Measurements from ENCODE around the gene TRIL.

TRIL gene

GRCh38 chr7:28958235-28958979 lies at the start of gene TRIL:
Gene TRIL (minus strand): TSS chr7:28958330. CDS start chr7:28958046, 284 bp downstream.
- FAIRE-seq: no peak

- FAIRE-seq: peak; percentile 53
These were observed 49.0 kb upstream of the TRIL start for GRCh38 chr7:29007127-29007526.

- no peak for FAIRE-seq
These were observed 47.7 kb upstream of the TRIL start for GRCh38 chr7:29005829-29006228.

GRCh38 chr7:29005406-29005805 lies 47.3 kb upstream of the TRIL start:
- FAIRE-seq: no peak

- FAIRE-seq: no peak
These were observed 45.6 kb upstream of the TRIL start for GRCh38 chr7:29003703-29004102.

GRCh38 chr7:29000717-29001076 lies 42.6 kb upstream of the TRIL start:
- no peak for FAIRE-seq

GRCh38 chr7:28999895-29000716 lies 42.0 kb upstream of the TRIL start:
- FAIRE-seq: peak; percentile 78

- FAIRE-seq: no peak
These were observed 41.3 kb upstream of the TRIL start for GRCh38 chr7:28999427-28999826.

- FAIRE-seq: no peak
These were observed 40.0 kb upstream of the TRIL start for GRCh38 chr7:28998105-28998504.

- no peak for FAIRE-seq
These were observed 38.7 kb upstream of the TRIL start for GRCh38 chr7:28996836-28997235.

- FAIRE-seq: no peak
These were observed 35.2 kb upstream of the TRIL start for GRCh38 chr7:28993371-28993770.

- FAIRE-seq: no peak
These were observed 34.7 kb upstream of the TRIL start for GRCh38 chr7:28992798-28993197.

- FAIRE-seq: no peak
These were observed 32.2 kb upstream of the TRIL start for GRCh38 chr7:28990200-28990960.

- FAIRE-seq: no peak
These were observed 31.3 kb upstream of the TRIL start for GRCh38 chr7:28989211-28989980.

- no peak for FAIRE-seq
These were observed 30.7 kb upstream of the TRIL start for GRCh38 chr7:28988810-28989209.

GRCh38 chr7:28988091-28988490 lies 30.0 kb upstream of the TRIL start:
- FAIRE-seq: no peak

- FAIRE-seq: no peak
These were observed 28.6 kb upstream of the TRIL start for GRCh38 chr7:28986765-28987110.

- no peak for FAIRE-seq
These were observed 28.1 kb upstream of the TRIL start for GRCh38 chr7:28986028-28986764.

- FAIRE-seq: peak; percentile 93
These were observed 26.5 kb upstream of the TRIL start for GRCh38 chr7:28984631-28985030.

GRCh38 chr7:28984217-28984616 lies 26.1 kb upstream of the TRIL start:
- FAIRE-seq: no peak

- FAIRE-seq: no peak
These were observed 25.5 kb upstream of the TRIL start for GRCh38 chr7:28983396-28984190.

All from endometrium (tissue), 2 donors.